H9 (cell line): ENCODE measurements around the gene HMSD. TPM values are rescaled to one million over a fixed set of nuclear protein-coding genes. Genes with fewer than 3 reads are reported as not detected.

Source experiments
- DNase-seq: peaks from one replicate; pipeline ENCODE4 v3.0.0-alpha.2; 2017
- H2AFZ ChIP-seq: one replicate; pipeline ENCODE4 v1.6.1; 2013; ENCODE audit warnings: mild to moderate bottlenecking, low read length, control low read depth, moderate library complexity
- H2AK5ac ChIP-seq: 2 replicates; pipeline ENCODE4 v1.6.1; 2013; ENCODE audit warnings: low read length, control low read depth, mixed read lengths; ENCODE audit not compliant: insufficient read length
- H2BK120ac ChIP-seq: one replicate; pipeline ENCODE4 v1.6.1; 2013; ENCODE audit warnings: low read depth, mild to moderate bottlenecking, low read length, control low read depth, inconsistent platforms; ENCODE audit not compliant: poor library complexity, severe bottlenecking
- H2BK12ac ChIP-seq: 2 replicates; pipeline ENCODE4 v1.6.1; 2013; ENCODE audit warnings: low read length, control low read depth, mixed read lengths, low read depth; ENCODE audit not compliant: insufficient read length
- H2BK15ac ChIP-seq: 2 replicates; pipeline ENCODE4 v1.6.1; 2013; ENCODE audit warnings: low read depth, low read length, control low read depth
- H2BK20ac ChIP-seq: one replicate; pipeline ENCODE4 v1.6.1; 2013; ENCODE audit warnings: low read depth, mild to moderate bottlenecking, low read length, control low read depth, inconsistent platforms; ENCODE audit not compliant: poor library complexity, severe bottlenecking
- H2BK5ac ChIP-seq: 2 replicates; pipeline ENCODE4 v1.6.1; 2013; ENCODE audit warnings: low read length, control low read depth, mixed read lengths; ENCODE audit not compliant: insufficient read length
- H3K14ac ChIP-seq: 2 replicates; pipeline ENCODE4 v1.6.1; 2013; ENCODE audit warnings: low read length, control low read depth; ENCODE audit not compliant: insufficient read depth
- H3K18ac ChIP-seq: 2 replicates; pipeline ENCODE4 v1.6.1; 2013; ENCODE audit warnings: low read depth, mild to moderate bottlenecking, mixed read lengths, low read length, control low read depth; ENCODE audit not compliant: insufficient read length
- H3K23ac ChIP-seq: 2 replicates; pipeline ENCODE4 v1.6.1; 2013; ENCODE audit warnings: low read length, control low read depth, mixed read lengths, low read depth; ENCODE audit not compliant: insufficient read length
- H3K23me2 ChIP-seq: 2 replicates; pipeline ENCODE4 v1.6.1; 2013; ENCODE audit warnings: low read depth, mild to moderate bottlenecking, mixed read lengths, low read length, control low read depth; ENCODE audit not compliant: insufficient read length, poor library complexity, severe bottlenecking
- H3K27ac ChIP-seq: 2 replicates; pipeline ENCODE4 v1.5.1; 2013; ENCODE audit warnings: low read length, control low read depth, mixed read lengths, low read depth; ENCODE audit not compliant: insufficient read length
- H3K27me3 ChIP-seq: 2 replicates; pipeline ENCODE4 v1.6.1; 2013; ENCODE audit warnings: low read length, control low read depth, inconsistent platforms; ENCODE audit not compliant: insufficient read depth
- H3K4ac ChIP-seq: 2 replicates; pipeline ENCODE4 v1.6.1; 2013; ENCODE audit warnings: low read depth, mild to moderate bottlenecking, control low read depth, inconsistent platforms, low read length, moderate library complexity
- H3K4me1 ChIP-seq: 2 replicates; pipeline ENCODE4 v1.6.1; 2013; ENCODE audit warnings: low read length, control low read depth, inconsistent platforms; ENCODE audit not compliant: insufficient read depth
- H3K4me2 ChIP-seq: 2 replicates; pipeline ENCODE4 v1.6.1; 2013; ENCODE audit warnings: low read length, control low read depth, mixed read lengths; ENCODE audit not compliant: insufficient read length, insufficient read depth
- H3K56ac ChIP-seq: 2 replicates; pipeline ENCODE4 v1.6.1; 2013; ENCODE audit warnings: low read depth, mild to moderate bottlenecking, mixed read lengths, low read length, control low read depth; ENCODE audit not compliant: insufficient read length
- H3K79me1 ChIP-seq: 2 replicates; pipeline ENCODE4 v1.6.1; 2013; ENCODE audit warnings: low read depth, mild to moderate bottlenecking, moderate library complexity, low read length, control low read depth, inconsistent platforms; ENCODE audit not compliant: insufficient read depth, poor library complexity, severe bottlenecking
- H3K79me2 ChIP-seq: 2 replicates; pipeline ENCODE4 v1.6.1; 2013; ENCODE audit warnings: low read length, control low read depth, inconsistent platforms; ENCODE audit not compliant: insufficient read depth
- H3K9ac ChIP-seq: 2 replicates; pipeline ENCODE4 v1.6.1; 2013; ENCODE audit warnings: low read length, control low read depth, mixed read lengths; ENCODE audit not compliant: insufficient read length; ENCODE audit errors: extremely low read depth
- H3K9me3 ChIP-seq: one replicate; pipeline ENCODE4 v1.6.1; 2013; ENCODE audit warnings: low read depth, low read length, inconsistent platforms; ENCODE audit not compliant: control insufficient read depth
- H3T11ph ChIP-seq: one replicate; pipeline ENCODE4 v1.6.1; 2013; ENCODE audit warnings: mild to moderate bottlenecking, low read length, control low read depth, inconsistent platforms
- H4K20me1 ChIP-seq: one replicate; pipeline ENCODE4 v1.6.1; 2013; ENCODE audit not compliant: control insufficient read depth, insufficient read length, insufficient read depth
- H4K5ac ChIP-seq: 2 replicates; pipeline ENCODE4 v1.6.1; 2013; ENCODE audit warnings: low read depth, mild to moderate bottlenecking, mixed read lengths, low read length, control low read depth; ENCODE audit not compliant: insufficient read length
- H4K8ac ChIP-seq: replicated peaks from 2 replicates; pipeline ENCODE4 v1.6.1; 2013; ENCODE audit warnings: low read length, control low read depth, mixed read lengths, low read depth; ENCODE audit not compliant: insufficient read length
- H4K91ac ChIP-seq: 2 replicates; pipeline ENCODE4 v1.6.1; 2013; ENCODE audit warnings: low read depth, mild to moderate bottlenecking, moderate library complexity, mixed read lengths, low read length, control low read depth; ENCODE audit not compliant: insufficient read length
- H3K27ac Mint-ChIP-seq, 3 experiments: 2 replicates in 2 of 3; 3 replicates in 1 of 3; pipeline ENCODE4 v1.8.0; 2020 to 2021; ENCODE audit warnings: mixed read lengths in 3 of 3, mild to moderate bottlenecking in 1 of 3, moderate library complexity in 1 of 3
- H3K27me3 Mint-ChIP-seq: 2 replicates; pipeline ENCODE4 v1.8.0; 2021; ENCODE audit warnings: low read depth, mild to moderate bottlenecking, moderate library complexity, mixed read lengths
- H3K36me3 Mint-ChIP-seq, 3 experiments: 2 replicates in 2 of 3; 3 replicates in 1 of 3; pipeline ENCODE4 v1.8.0; 2020 to 2021; ENCODE audit warnings: low read depth in 3 of 3, mixed read lengths in 3 of 3; ENCODE audit not compliant: insufficient read depth in 1 of 3
- H3K4me1 Mint-ChIP-seq, 2 experiments: 2 replicates each; pipeline ENCODE4 v1.8.0; 2020; ENCODE audit warnings: mixed read lengths in 2 of 2
- H3K4me3 Mint-ChIP-seq, 2 experiments: 2 replicates in 1 of 2; 3 replicates in 1 of 2; pipeline ENCODE4 v1.8.0; 2020 to 2021; ENCODE audit warnings: mild to moderate bottlenecking in 2 of 2, mixed read lengths in 2 of 2, moderate library complexity in 1 of 2
- H3K9me3 Mint-ChIP-seq, 2 experiments: 2 replicates in 1 of 2; 3 replicates in 1 of 2; pipeline ENCODE4 v1.8.0; 2020; ENCODE audit warnings: mild to moderate bottlenecking in 2 of 2, mixed read lengths in 2 of 2, moderate library complexity in 1 of 2
- WGBS: extraction: QIAGEN DNeasy Blood & Tissue Kit; methylation state at CpG from one replicate; pipeline ENCODE4 v1.1.7; 2013; ENCODE audit warnings: missing lambda C conversion rate, low lambda C conversion rate, mixed read lengths; ENCODE audit not compliant: insufficient read length; ENCODE audit errors: extremely low coverage; 5-methylcytosine and 5-hydroxymethylcytosine counted together
- total RNA-seq: library from RNA; stranded (reverse); gene quantifications from 2 replicates; pipeline ENCODE4 v1.2.1, GENCODE V29; 2021
- TF ChIP-seq, protein P1 (sequence below): fragments of 200-600 bp; sonication (generic); conservative IDR thresholded peaks from 3 replicates; pipeline ENCODE4 v1.8.0; 2021; ENCODE audit warnings: antibody characterized with exemption, mild to moderate bottlenecking

The HMSD gene
- total RNA-seq, 1 experiment from 2014 or later = 6.6 TPM

- Histone ChIP-seq H3K4me1 (no peaks in the 10 kb centered on the region), H3K14ac (no peak overlapping the region), H2AFZ (no peak overlapping the region), H3K23ac (no peak overlapping the region), H2BK12ac (no peak overlapping the region), H2AK5ac (no peak overlapping the region), H3K56ac (no peak overlapping the region), H3K27me3 (no peaks in the 10 kb centered on the region), H3T11ph (no peak overlapping the region), H2BK15ac (no peak overlapping the region), H4K8ac (no peak overlapping the region), H3K4ac (no peak overlapping the region), H2BK20ac (no peak overlapping the region), H4K5ac (no peak overlapping the region), H4K91ac (no peak overlapping the region), H4K20me1 (no peaks in the 10 kb centered on the region), H2BK120ac (no peak overlapping the region), H3K23me2 (no peaks in the 10 kb centered on the region), H3K4me2 (no peak overlapping the region), H3K9me3 (no peaks in the 10 kb centered on the region), H3K79me1 (no peaks in the 10 kb centered on the region), H3K27ac (no peak overlapping the region), H3K79me2 (no peaks in the 10 kb centered on the region), H2BK5ac (no peak overlapping the region), H3K18ac (no peak overlapping the region), H3K9ac (no peak overlapping the region)
- Mint-ChIP-seq H3K27me3 (peaks cover 3% of the 10 kb centered on the region; the same call in 1 of the 2 replicates), H3K9me3 (no peaks in the 10 kb centered on the region), H3K36me3 (no peaks in the 10 kb centered on the region), H3K4me1 (no peaks in the 10 kb centered on the region), H3K27ac (no peak overlapping the region), H3K4me3 (no peak overlapping the region)
- no peak for DNase-seq
- TF ChIP-seq, protein P1, sequence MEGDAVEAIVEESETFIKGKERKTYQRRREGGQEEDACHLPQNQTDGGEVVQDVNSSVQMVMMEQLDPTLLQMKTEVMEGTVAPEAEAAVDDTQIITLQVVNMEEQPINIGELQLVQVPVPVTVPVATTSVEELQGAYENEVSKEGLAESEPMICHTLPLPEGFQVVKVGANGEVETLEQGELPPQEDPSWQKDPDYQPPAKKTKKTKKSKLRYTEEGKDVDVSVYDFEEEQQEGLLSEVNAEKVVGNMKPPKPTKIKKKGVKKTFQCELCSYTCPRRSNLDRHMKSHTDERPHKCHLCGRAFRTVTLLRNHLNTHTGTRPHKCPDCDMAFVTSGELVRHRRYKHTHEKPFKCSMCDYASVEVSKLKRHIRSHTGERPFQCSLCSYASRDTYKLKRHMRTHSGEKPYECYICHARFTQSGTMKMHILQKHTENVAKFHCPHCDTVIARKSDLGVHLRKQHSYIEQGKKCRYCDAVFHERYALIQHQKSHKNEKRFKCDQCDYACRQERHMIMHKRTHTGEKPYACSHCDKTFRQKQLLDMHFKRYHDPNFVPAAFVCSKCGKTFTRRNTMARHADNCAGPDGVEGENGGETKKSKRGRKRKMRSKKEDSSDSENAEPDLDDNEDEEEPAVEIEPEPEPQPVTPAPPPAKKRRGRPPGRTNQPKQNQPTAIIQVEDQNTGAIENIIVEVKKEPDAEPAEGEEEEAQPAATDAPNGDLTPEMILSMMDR = no peak
- no CpG with 5 or more reads among the region's 1 CpG for WGBS
Observed at GRCh38 chr18:63962137-63962536, 13.0 kb downstream of the HMSD start.
